ENCODE results near the gene MYO7A.

Gene MYO7A

GRCh38 chr11:77207618-77208313 is 79.7 kb downstream of the MYO7A start:
- Histone ChIP-seq H2AFZ (ENCODE audit: low read length) (no peak overlapping the region), H2BK120ac (ENCODE audit: low read depth, low read length) (no peak overlapping the region), H2BK5ac (ENCODE audit: low read length) (peak overlapping the region; percentile 19), H3K18ac (ENCODE audit: low read length) (peak overlapping the region; percentile 27), H2BK12ac (ENCODE audit: low read length) (no peak overlapping the region), H3K4me2 (ENCODE audit: insufficient read depth, low read length, poor library complexity, severe bottlenecking) (no peak overlapping the region), H3K27me3 (ENCODE audit: control insufficient read depth in 3 of 3, insufficient read depth in 3 of 3, low read depth in 1 of 3, low read length in 3 of 3) (peaks cover 0 to 11% (median 3%) of the 10 kb centered on the region in 3 experiments), H3K36me3 (replicated peaks in 1 of 2; ENCODE audit: control insufficient read depth in 2 of 2, insufficient read depth in 2 of 2, low read length in 2 of 2) (no peaks in the 10 kb centered on the region), H3K27ac (replicated peaks; ENCODE audit: low read length) (no peak overlapping the region), H3K4me3 (ENCODE audit: low read length in 2 of 2) (no peak overlapping the region), H3K9me3 (replicated peaks in 1 of 2; ENCODE audit: control insufficient read depth in 2 of 2, insufficient read depth in 1 of 2, low read depth in 1 of 2, low read length in 2 of 2) (no peaks in the 10 kb centered on the region), H3K4me1 (ENCODE audit: control insufficient read depth in 2 of 2, insufficient read depth in 1 of 2, low read depth in 1 of 2, low read length in 2 of 2) (no peaks in the 10 kb centered on the region), H2BK15ac (ENCODE audit: low read length) (no peak overlapping the region), H4K8ac (ENCODE audit: low read depth, low read length) (no peak overlapping the region), H4K91ac (ENCODE audit: low read depth, low read length, poor library complexity) (no peak overlapping the region), H3K79me1 (ENCODE audit: low read depth, low read length) (no peaks in the 10 kb centered on the region), H2AK5ac (ENCODE audit: low read depth, low read length) (peak overlapping the region; percentile 25), H3K9ac (ENCODE audit: low read depth, low read length, poor library complexity) (no peak overlapping the region), H3K23ac (ENCODE audit: low read depth, low read length, poor library complexity) (no peak overlapping the region), H3K14ac (ENCODE audit: low read length) (peak overlapping the region; percentile 75), H3K4ac (ENCODE audit: low read length) (no peak overlapping the region)
- no peak for DNase-seq (ENCODE audit: low spot score)
- no CpG with 5 or more reads among the region's 10 CpGs for WGBS, 2 donors (ENCODE audit: extremely low coverage in 2 of 2, insufficient read length in 2 of 2, insufficient replicate concordance in 1 of 2)

GRCh38 chr11:77208535-77208934 is 80.5 kb downstream of the MYO7A start:
- no peak overlapping the region for H2AFZ ChIP-seq (ENCODE audit: low read length)
- H2BK15ac ChIP-seq (ENCODE audit: low read length), result no peak overlapping the region
- no peak overlapping the region for H3K4me2 ChIP-seq (ENCODE audit: insufficient read depth, low read length, poor library complexity, severe bottlenecking)
- no peak overlapping the region for H4K8ac ChIP-seq (ENCODE audit: low read depth, low read length)
- H4K91ac ChIP-seq (ENCODE audit: low read depth, low read length, poor library complexity), result no peak overlapping the region
- no peaks in the 10 kb centered on the region for H3K9me3 ChIP-seq (replicated peaks in 1 of 2; ENCODE audit: control insufficient read depth in 2 of 2, insufficient read depth in 1 of 2, low read depth in 1 of 2, low read length in 2 of 2)
- no peak overlapping the region for H3K4me3 ChIP-seq (ENCODE audit: low read length in 2 of 2)
- H2AK5ac ChIP-seq (ENCODE audit: low read depth, low read length), result peak overlapping the region; percentile 25
- DNase-seq (ENCODE audit: low spot score), result no peak
- H3K27ac ChIP-seq (replicated peaks; ENCODE audit: low read length), result no peak overlapping the region
- peak overlapping the region; percentile 28 for H3K14ac ChIP-seq (ENCODE audit: low read length)
- WGBS, 2 donors (ENCODE audit: extremely low coverage in 2 of 2, insufficient read length in 2 of 2, insufficient replicate concordance in 1 of 2), result no CpG with 5 or more reads among the region's 11 CpGs
- no peak overlapping the region for H2BK120ac ChIP-seq (ENCODE audit: low read depth, low read length)
- peaks cover 0 to 13% (median 0%) of the 10 kb centered on the region in 3 experiments for H3K27me3 ChIP-seq (ENCODE audit: control insufficient read depth in 3 of 3, insufficient read depth in 3 of 3, low read depth in 1 of 3, low read length in 3 of 3)
- H3K79me1 ChIP-seq (ENCODE audit: low read depth, low read length), result no peaks in the 10 kb centered on the region
- no peak overlapping the region for H3K23ac ChIP-seq (ENCODE audit: low read depth, low read length, poor library complexity)
- H3K4me1 ChIP-seq (ENCODE audit: control insufficient read depth in 2 of 2, insufficient read depth in 1 of 2, low read depth in 1 of 2, low read length in 2 of 2), result no peaks in the 10 kb centered on the region
- no peaks in the 10 kb centered on the region for H3K36me3 ChIP-seq (replicated peaks in 1 of 2; ENCODE audit: control insufficient read depth in 2 of 2, insufficient read depth in 2 of 2, low read length in 2 of 2)
- no peak overlapping the region for H2BK12ac ChIP-seq (ENCODE audit: low read length)
- peak overlapping the region; percentile 32 for H3K9ac ChIP-seq (ENCODE audit: low read depth, low read length, poor library complexity)
- peak overlapping the region; percentile 15 for H2BK5ac ChIP-seq (ENCODE audit: low read length)
- no peak overlapping the region for H3K4ac ChIP-seq (ENCODE audit: low read length)
- no peak overlapping the region for H3K18ac ChIP-seq (ENCODE audit: low read length)

- no peaks in the 10 kb centered on the region for H3K79me1 ChIP-seq (ENCODE audit: low read depth, low read length)
- no peak overlapping the region for H3K4ac ChIP-seq (ENCODE audit: low read length)
- no peak overlapping the region for H4K91ac ChIP-seq (ENCODE audit: low read depth, low read length, poor library complexity)
- no peak overlapping the region for H2BK15ac ChIP-seq (ENCODE audit: low read length)
- no peak overlapping the region for H3K27ac ChIP-seq (replicated peaks; ENCODE audit: low read length)
- no peak overlapping the region for H2AFZ ChIP-seq (ENCODE audit: low read length)
- no peak overlapping the region for H3K9ac ChIP-seq (ENCODE audit: low read depth, low read length, poor library complexity)
- no peak overlapping the region for H3K4me2 ChIP-seq (ENCODE audit: insufficient read depth, low read length, poor library complexity, severe bottlenecking)
- H3K36me3 ChIP-seq (replicated peaks in 1 of 2; ENCODE audit: control insufficient read depth in 2 of 2, insufficient read depth in 2 of 2, low read length in 2 of 2), result no peaks in the 10 kb centered on the region
- H2BK120ac ChIP-seq (ENCODE audit: low read depth, low read length), result no peak overlapping the region
- no peak overlapping the region for H2BK5ac ChIP-seq (ENCODE audit: low read length)
- no peak overlapping the region for H2BK12ac ChIP-seq (ENCODE audit: low read length)
- H3K23ac ChIP-seq (ENCODE audit: low read depth, low read length, poor library complexity), result no peak overlapping the region
- no CpG with 5 or more reads among the region's 4 CpGs for WGBS, 2 donors (ENCODE audit: extremely low coverage in 2 of 2, insufficient read length in 2 of 2, insufficient replicate concordance in 1 of 2)
- H3K4me3 ChIP-seq (ENCODE audit: low read length in 2 of 2), result no peak overlapping the region
- H3K27me3 ChIP-seq (ENCODE audit: control insufficient read depth in 3 of 3, insufficient read depth in 3 of 3, low read depth in 1 of 3, low read length in 3 of 3), result peaks cover 0 to 14% (median 0%) of the 10 kb centered on the region in 3 experiments
- no peak for DNase-seq (ENCODE audit: low spot score)
- no peak overlapping the region for H3K14ac ChIP-seq (ENCODE audit: low read length)
- no peak overlapping the region for H2AK5ac ChIP-seq (ENCODE audit: low read depth, low read length)
- H4K8ac ChIP-seq (ENCODE audit: low read depth, low read length), result no peak overlapping the region
- no peaks in the 10 kb centered on the region for H3K9me3 ChIP-seq (replicated peaks in 1 of 2; ENCODE audit: control insufficient read depth in 2 of 2, insufficient read depth in 1 of 2, low read depth in 1 of 2, low read length in 2 of 2)
- no peaks in the 10 kb centered on the region for H3K4me1 ChIP-seq (ENCODE audit: control insufficient read depth in 2 of 2, insufficient read depth in 1 of 2, low read depth in 1 of 2, low read length in 2 of 2)
- no peak overlapping the region for H3K18ac ChIP-seq (ENCODE audit: low read length)
Measured at GRCh38 chr11:77209663-77210062, 81.6 kb downstream of the MYO7A start.

GRCh38 chr11:77211040-77211451 is 83.0 kb downstream of the MYO7A start:
- no peaks in the 10 kb centered on the region for H3K36me3 ChIP-seq (replicated peaks in 1 of 2; ENCODE audit: control insufficient read depth in 2 of 2, insufficient read depth in 2 of 2, low read length in 2 of 2)
- H3K4me2 ChIP-seq (ENCODE audit: insufficient read depth, low read length, poor library complexity, severe bottlenecking), result no peak overlapping the region
- no peak overlapping the region for H2BK12ac ChIP-seq (ENCODE audit: low read length)
- H4K8ac ChIP-seq (ENCODE audit: low read depth, low read length), result no peak overlapping the region
- H2BK120ac ChIP-seq (ENCODE audit: low read depth, low read length), result no peak overlapping the region
- no peak for DNase-seq (ENCODE audit: low spot score)
- H3K4ac ChIP-seq (ENCODE audit: low read length), result peak overlapping the region; percentile 30
- H3K27ac ChIP-seq (replicated peaks; ENCODE audit: low read length), result no peak overlapping the region
- H3K9me3 ChIP-seq (replicated peaks in 1 of 2; ENCODE audit: control insufficient read depth in 2 of 2, insufficient read depth in 1 of 2, low read depth in 1 of 2, low read length in 2 of 2), result no peaks in the 10 kb centered on the region
- H3K14ac ChIP-seq (ENCODE audit: low read length), result no peak overlapping the region
- H3K23ac ChIP-seq (ENCODE audit: low read depth, low read length, poor library complexity), result no peak overlapping the region
- H2AFZ ChIP-seq (ENCODE audit: low read length), result no peak overlapping the region
- peak overlapping the region; percentile 57 for H2BK5ac ChIP-seq (ENCODE audit: low read length)
- no peaks in the 10 kb centered on the region for H3K79me1 ChIP-seq (ENCODE audit: low read depth, low read length)
- H3K27me3 ChIP-seq (ENCODE audit: control insufficient read depth in 3 of 3, insufficient read depth in 3 of 3, low read depth in 1 of 3, low read length in 3 of 3), result peaks cover 0 to 14% (median 0%) of the 10 kb centered on the region in 3 experiments
- no peak overlapping the region for H4K91ac ChIP-seq (ENCODE audit: low read depth, low read length, poor library complexity)
- H2BK15ac ChIP-seq (ENCODE audit: low read length), result no peak overlapping the region
- no peaks in the 10 kb centered on the region for H3K4me1 ChIP-seq (ENCODE audit: control insufficient read depth in 2 of 2, insufficient read depth in 1 of 2, low read depth in 1 of 2, low read length in 2 of 2)
- no peak overlapping the region for H3K9ac ChIP-seq (ENCODE audit: low read depth, low read length, poor library complexity)
- no CpG with 5 or more reads among the region's 14 CpGs for WGBS, 2 donors (ENCODE audit: extremely low coverage in 2 of 2, insufficient read length in 2 of 2, insufficient replicate concordance in 1 of 2)
- H3K4me3 ChIP-seq (ENCODE audit: low read length in 2 of 2), result no peak overlapping the region
- H2AK5ac ChIP-seq (ENCODE audit: low read depth, low read length), result no peak overlapping the region
- no peak overlapping the region for H3K18ac ChIP-seq (ENCODE audit: low read length)
